Peyer's patch (tissue), 4 donors: ENCODE data around the gene DOCK4.
"Not testable (repeated sequence)": the region's sequence is repeated elsewhere in the genome, so short reads cannot be mapped to it uniquely, and the experiment has no call there.

Source experiments
- POLR2A ChIP-seq, 2 donors: fragments of 450-650 bp; IDR thresholded peaks; one replicate each; pipeline ENCODE4 v1.5.1; 2017; ENCODE audit warnings: antibody characterized with exemption in 2 of 2, mild to moderate bottlenecking in 2 of 2, moderate library complexity in 2 of 2
- TF ChIP-seq, protein P1 (sequence below), 6 experiments: fragments of 450-650 bp in 4 of 6; fragments of 200-600 bp in 2 of 6; sonication (generic) in 1 of 6; IDR thresholded peaks; one replicate each; pipeline ENCODE4 v1.5.1; 2017 to 2019; ENCODE audit warnings: antibody characterized with exemption in 6 of 6, mild to moderate bottlenecking in 3 of 6, moderate library complexity in 1 of 6

DNA sequence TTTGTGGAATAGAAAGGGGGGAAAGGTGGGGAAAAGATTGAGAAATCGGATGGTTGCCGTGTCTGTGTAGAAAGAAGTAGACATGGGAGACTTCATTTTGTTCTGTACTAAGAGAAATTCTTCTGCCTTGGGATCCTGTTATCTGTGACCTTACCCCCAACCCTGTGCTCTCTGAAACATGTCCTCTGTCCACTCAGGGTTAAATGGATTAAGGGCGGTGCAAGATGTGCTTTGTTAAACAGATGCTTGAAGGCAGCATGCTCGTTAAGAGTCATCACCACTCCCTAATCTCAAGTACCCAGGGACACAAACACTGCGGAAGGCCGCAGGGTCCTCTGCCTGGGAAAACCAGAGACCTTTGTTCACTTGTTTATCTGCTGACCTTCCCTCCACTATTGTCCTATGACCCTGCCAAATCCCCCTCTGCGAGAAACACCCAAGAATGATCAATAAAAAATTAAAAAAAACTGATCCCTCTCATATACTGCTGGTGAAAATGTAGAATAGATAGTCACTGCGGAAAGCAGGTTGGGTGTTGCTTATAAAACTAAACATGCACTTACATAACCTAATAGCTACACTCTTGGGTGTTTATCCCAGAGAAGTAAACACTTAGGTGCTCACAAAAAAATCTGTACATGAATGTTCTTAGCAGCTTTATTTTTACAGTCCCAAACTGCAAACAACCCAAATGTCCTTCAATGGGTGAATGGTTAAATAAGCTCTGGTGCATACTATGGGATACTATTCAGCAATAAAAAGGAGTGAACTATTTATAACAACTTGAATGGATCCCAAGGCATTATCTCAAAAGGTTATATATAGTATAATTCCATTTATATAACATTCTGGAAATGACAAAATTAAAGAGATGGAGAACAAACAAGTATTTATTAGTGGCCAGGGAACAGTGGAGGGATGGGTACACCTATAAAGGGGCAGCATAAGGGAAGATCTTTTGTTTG is 77.5 kb downstream of the DOCK4 start:
- TF ChIP-seq, protein P1, sequence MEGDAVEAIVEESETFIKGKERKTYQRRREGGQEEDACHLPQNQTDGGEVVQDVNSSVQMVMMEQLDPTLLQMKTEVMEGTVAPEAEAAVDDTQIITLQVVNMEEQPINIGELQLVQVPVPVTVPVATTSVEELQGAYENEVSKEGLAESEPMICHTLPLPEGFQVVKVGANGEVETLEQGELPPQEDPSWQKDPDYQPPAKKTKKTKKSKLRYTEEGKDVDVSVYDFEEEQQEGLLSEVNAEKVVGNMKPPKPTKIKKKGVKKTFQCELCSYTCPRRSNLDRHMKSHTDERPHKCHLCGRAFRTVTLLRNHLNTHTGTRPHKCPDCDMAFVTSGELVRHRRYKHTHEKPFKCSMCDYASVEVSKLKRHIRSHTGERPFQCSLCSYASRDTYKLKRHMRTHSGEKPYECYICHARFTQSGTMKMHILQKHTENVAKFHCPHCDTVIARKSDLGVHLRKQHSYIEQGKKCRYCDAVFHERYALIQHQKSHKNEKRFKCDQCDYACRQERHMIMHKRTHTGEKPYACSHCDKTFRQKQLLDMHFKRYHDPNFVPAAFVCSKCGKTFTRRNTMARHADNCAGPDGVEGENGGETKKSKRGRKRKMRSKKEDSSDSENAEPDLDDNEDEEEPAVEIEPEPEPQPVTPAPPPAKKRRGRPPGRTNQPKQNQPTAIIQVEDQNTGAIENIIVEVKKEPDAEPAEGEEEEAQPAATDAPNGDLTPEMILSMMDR (IDR thresholded peaks at IDR 0.05) = not testable (repeated sequence)
- not testable (repeated sequence) for TF ChIP-seq POLR2A (IDR thresholded peaks at IDR 0.05)
